HepG2 (cell line): ENCODE data around the gene FTL. TPM values are rescaled to one million over a fixed set of nuclear protein-coding genes. Genes with fewer than 3 reads are reported as not detected.

Experiments
- ATAC-seq: fragments of 200-7000 bp; cut with Tn5 transposase; 3 replicates; pipeline ENCODE4 v1.9.1; 2020; ENCODE audit warnings: mild to moderate bottlenecking, moderate library complexity
- BruUV-seq: library from RNA; stranded (reverse); fragments of 400-500 nt; replicated peaks from 2 replicates; lab custom pipeline; 2021; lab: Mats Ljungman, UMichigan
- CTCF ChIA-PET: fragments of 300-600 bp; formaldehyde crosslinking; extraction: SDS; loops from one replicate; lab custom pipeline; 2021; ENCODE audit warnings: low total read pairs, inconsistent platforms, low intra/inter-chr PET ratio; lab: Yijun Ruan, JAX
- POLR2A ChIA-PET: fragments of 350-600 bp; sonication (Branson Sonifier 250); formaldehyde crosslinking; loops from one replicate; lab custom pipeline; 2020; ENCODE audit warnings: antibody characterized with exemption, inconsistent platforms; lab: Yijun Ruan, JAX
- DNase-seq: peaks from one replicate; pipeline ENCODE4 v3.0.0-alpha.2; 2015; ENCODE audit warnings: low spot score
- FAIRE-seq: peaks from 3 replicates; lab custom pipeline; 2011; peaks lifted over from hg19 to GRCh38; lab: Jason Lieb, UNC
- H2AFZ ChIP-seq: one replicate; pipeline ENCODE4 v1.6.1; 2011; ENCODE audit warnings: low read length, inconsistent platforms
- H3K27ac ChIP-seq: fragments of 300-600 bp; 3 replicates; pipeline ENCODE4 v1.8.0; 2011; ENCODE audit warnings: mixed run types, mild to moderate bottlenecking, mixed read lengths, low read length, inconsistent platforms; ENCODE audit not compliant: insufficient read depth; ENCODE audit errors: extremely low read length
- H3K27me3 ChIP-seq, 2 experiments: fragments of 200-600 bp in 1 of 2; 2 replicates in 1 of 2; 3 replicates in 1 of 2; pipeline versions ENCODE4 v1.6.0 to v1.8.0; 2011; ENCODE audit warnings: low read length in 2 of 2, mild to moderate bottlenecking in 2 of 2, moderate library complexity in 2 of 2, inconsistent platforms in 1 of 2; ENCODE audit not compliant: insufficient read depth in 2 of 2, control insufficient read depth in 1 of 2
- H3K36me3 ChIP-seq, 2 experiments: fragments of 200-600 bp in 1 of 2; replicated peaks in 1 of 2; 2 replicates in 1 of 2; 3 replicates in 1 of 2; pipeline versions ENCODE4 v1.5.1 to v1.8.0; 2011; ENCODE audit warnings: low read length in 2 of 2, inconsistent platforms in 1 of 2; ENCODE audit not compliant: insufficient read depth in 2 of 2, control insufficient read depth in 1 of 2
- H3K4me1 ChIP-seq: 2 replicates; pipeline ENCODE4 v1.5.1; 2012; ENCODE audit warnings: low read length, inconsistent platforms; ENCODE audit not compliant: insufficient read depth
- H3K4me2 ChIP-seq: 2 replicates; pipeline ENCODE4 v1.6.0; 2011; ENCODE audit warnings: low read depth, low read length, inconsistent platforms
- H3K4me3 ChIP-seq, 3 experiments: fragments of 200-600 bp in 1 of 3; sonication (generic), shearing (Covaris generic) in 1 of 3; replicated peaks in 1 of 3; 2 replicates each; pipeline ENCODE4 v1.5.1; 2011 to 2016; ENCODE audit warnings: low read length in 3 of 3, inconsistent platforms in 2 of 3, low read depth in 2 of 3, mild to moderate bottlenecking in 2 of 3, control low read depth in 1 of 3, mixed read lengths in 1 of 3; ENCODE audit not compliant: insufficient read depth in 1 of 3
- H3K79me2 ChIP-seq: one replicate; pipeline ENCODE4 v1.6.1; 2011; ENCODE audit warnings: low read length, inconsistent platforms; ENCODE audit not compliant: insufficient read depth
- H3K9ac ChIP-seq: 2 replicates; pipeline ENCODE4 v1.6.0; 2011; ENCODE audit warnings: mild to moderate bottlenecking, low read depth, low read length, inconsistent platforms; ENCODE audit not compliant: insufficient read depth
- H3K9me3 ChIP-seq: 2 replicates; pipeline ENCODE4 v1.5.1; 2012; ENCODE audit warnings: mild to moderate bottlenecking, low read length
- H4K20me1 ChIP-seq: 2 replicates; pipeline ENCODE4 v1.6.0; 2011; ENCODE audit warnings: inconsistent platforms, mild to moderate bottlenecking, low read length, moderate library complexity; ENCODE audit not compliant: insufficient read depth
- AGO2 ChIP-seq: fragments of 200-400 bp; formaldehyde crosslinking; optimal IDR thresholded peaks from 2 replicates; pipeline ENCODE3; 2017; ENCODE audit warnings: mild to moderate bottlenecking, low read depth, low read length, moderate library complexity
- ARNT2 ChIP-seq: sonication (generic); formaldehyde crosslinking; IDR thresholded peaks from 2 replicates; pipeline ENCODE4 v1.8.0; 2022; ENCODE audit warnings: mild to moderate bottlenecking, low read depth, missing genetic modification reagents, moderate library complexity
- GLI4 ChIP-seq: sonication (generic); formaldehyde crosslinking; IDR thresholded peaks from 2 replicates; pipeline ENCODE4 v1.5.1; 2020; ENCODE audit warnings: missing genetic modification reagents, mild to moderate bottlenecking, moderate library complexity, borderline replicate concordance
- RBFOX2 ChIP-seq: fragments of 200-400 bp; formaldehyde crosslinking; IDR thresholded peaks from 2 replicates; pipeline ENCODE4 v1.6.1; 2017; ENCODE audit warnings: low read depth, mild to moderate bottlenecking, low read length
- SRSF1 ChIP-seq: fragments of 200-400 bp; formaldehyde crosslinking; optimal IDR thresholded peaks from 2 replicates; pipeline ENCODE3; 2017; ENCODE audit warnings: mild to moderate bottlenecking, low read depth, low read length, moderate library complexity
- USF2 ChIP-seq, 2 experiments: sonication (generic) in 1 of 2; formaldehyde crosslinking in 1 of 2; IDR thresholded peaks; 2 replicates each; pipeline versions ENCODE4 v1.5.1 to v1.6.1; 2011 to 2020; ENCODE audit warnings: borderline replicate concordance in 1 of 2, low read depth in 1 of 2, low read length in 1 of 2, mild to moderate bottlenecking in 1 of 2, missing genetic modification reagents in 1 of 2, moderate library complexity in 1 of 2
- ZNF143 ChIP-seq: sonication (generic); formaldehyde crosslinking; IDR thresholded peaks from 2 replicates; pipeline ENCODE4 v1.4.0; 2020; ENCODE audit warnings: missing genetic modification reagents
- ZNF3 ChIP-seq: IDR thresholded peaks from 2 replicates; pipeline ENCODE4 v1.7.0; 2017; ENCODE audit warnings: inconsistent platforms
- ZNF816 ChIP-seq: sonication (generic); formaldehyde crosslinking; IDR thresholded peaks from 2 replicates; pipeline ENCODE4 v1.8.0; 2022; ENCODE audit warnings: missing genetic modification reagents, mild to moderate bottlenecking, borderline replicate concordance
- ZSCAN31 ChIP-seq: sonication (generic); formaldehyde crosslinking; IDR thresholded peaks from 2 replicates; pipeline ENCODE4 v1.5.0; 2020; ENCODE audit warnings: low read depth, mild to moderate bottlenecking, missing genetic modification reagents
- WGBS: methylation state at CpG from one replicate; pipeline ENCODE4 v1.1.6; 2017; ENCODE audit warnings: low lambda C conversion rate; 5-methylcytosine and 5-hydroxymethylcytosine counted together
- in situ Hi-C: cut with HindIII; loops from 2 replicates; pipeline ENCODE4 v1.10.0; 2017; ENCODE audit warnings: low pct_unique_long_range_greater_than_20kb; ENCODE audit not compliant: extremely low pct_ligation_motif_present
- intact Hi-C: fragments of 100-400 bp; cut with micrococcal nuclease; formaldehyde crosslinking; loops from one replicate; pipeline ENCODE4 v1.10.0; 2022; ENCODE audit not compliant: unreplicated experiment
- polyA plus RNA-seq, 8 experiments: library from polyadenylated mRNA; depleted of rRNA in 3 of 8; stranded (reverse) in 7 of 8; unstranded in 1 of 8; fragments of >200 nt; fragmentation: Illumina TruSeq in 4 of 8; extraction: Trizol in 4 of 8; gene quantifications; 2 replicates each; pipeline versions ENCODE4 v1.2.1 to v1.2.3, GENCODE V29; 2011 to 2016; ENCODE audit warnings: low read depth in 4 of 8, missing spikeins in 1 of 8, mixed read lengths in 1 of 8; ENCODE audit not compliant: insufficient read depth in 1 of 8
- total RNA-seq, 5 experiments: library from RNA; depleted of rRNA; stranded (reverse); fragments of >200 nt; fragmentation: Illumina TruSeq; extraction: Trizol; gene quantifications; 2 replicates each; pipeline ENCODE4 v1.2.3, GENCODE V29; 2016; ENCODE audit warnings: low read depth in 1 of 5

Gene FTL
- total and polyA plus RNA-seq, 2 of the 13 experiments (the other 11 are each of a cell fraction or from before 2014, with no cell fraction given), result 2,721 to 8,800 TPM

DNA sequence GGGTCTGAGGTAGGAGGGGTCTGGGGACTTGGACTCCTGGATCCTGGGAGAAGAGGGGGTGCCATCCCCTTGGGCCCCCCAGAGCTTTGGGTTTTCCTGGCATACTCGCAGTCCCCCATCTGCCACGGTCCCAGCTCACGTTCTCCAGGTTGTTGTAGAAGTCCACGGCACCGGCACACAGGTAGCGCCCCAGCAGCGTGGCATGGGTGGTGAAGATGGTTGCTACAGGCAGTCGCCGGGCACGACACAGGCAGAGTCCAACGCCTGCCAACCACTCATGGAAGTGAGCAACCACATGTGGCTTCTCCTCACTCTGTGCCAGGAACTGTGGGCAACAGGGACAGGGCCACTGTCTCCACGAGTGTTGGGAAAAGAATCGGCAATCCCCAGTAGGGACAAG lies 20.6 kb downstream of the FTL start:
- H3K79me2 ChIP-seq, result peaks cover 6% of the 10 kb centered on the region
- H3K4me3 ChIP-seq, result no peak overlapping the region
- H3K27me3 ChIP-seq, result no peaks in the 10 kb centered on the region
- in situ Hi-C loops (no loop called here), intact Hi-C loops (no loop called here)
- DNase-seq (no peak), FAIRE-seq (no peak), ATAC-seq (no peak)
- 100% methylated on average over 5 of the region's 13 CpGs for WGBS
- no peaks in the 10 kb centered on the region for H3K9me3 ChIP-seq
- POLR2A ChIA-PET, result interaction anchor here (2.8 kb wide), 1 partner anchor 8 kb away, joined by 9 read pairs; the partner anchor contains the start of genes GYS1 and RUVBL2
- H3K27ac ChIP-seq, result no peak overlapping the region
- no TSS peak for BruUV-seq
- TF ChIP-seq RBFOX2 (peak; percentile 22; the same call in 1 of the 2 replicates), SRSF1 (no peak), ZNF816 (CRISPR knock-in tag) (no peak), AGO2 (peak; percentile 27)
- no peak overlapping the region for H2AFZ ChIP-seq
- H4K20me1 ChIP-seq, result no peaks in the 10 kb centered on the region
- no peak overlapping the region for H3K4me2 ChIP-seq
- H3K9ac ChIP-seq, result no peak overlapping the region
- H3K4me1 ChIP-seq, result peaks cover 8% of the 10 kb centered on the region
- CTCF ChIA-PET, result no interaction called here
- H3K36me3 ChIP-seq, result peaks cover 20 to 55% of the 10 kb centered on the region in 2 experiments; a peak in 4 of 5 replicates

DNA sequence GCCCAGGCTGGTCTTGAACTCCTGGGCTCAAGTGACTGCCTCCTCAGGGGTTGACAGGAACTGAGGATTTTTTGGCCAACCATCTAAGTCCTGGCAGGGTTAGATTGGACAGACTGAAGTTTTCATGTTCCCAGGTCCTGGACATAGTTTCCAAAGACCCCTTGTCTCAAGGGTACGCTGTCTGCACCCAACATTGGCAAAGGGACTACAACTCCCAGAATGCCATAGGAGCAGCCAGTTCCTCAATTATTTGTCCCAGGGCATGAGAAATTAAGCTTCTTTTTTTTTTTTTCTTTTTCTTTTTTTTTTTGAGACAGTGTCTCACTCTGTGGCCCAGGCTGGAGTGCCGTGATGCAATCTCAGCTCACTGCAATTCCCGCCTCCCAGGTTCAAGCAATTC lies 21.1 kb downstream of the FTL start:
- Histone ChIP-seq H3K79me2 (peaks cover 10% of the 10 kb centered on the region), H3K9me3 (no peaks in the 10 kb centered on the region), H3K4me2 (no peak overlapping the region), H3K9ac (no peak overlapping the region), H4K20me1 (no peaks in the 10 kb centered on the region), H3K36me3 (peaks cover 20 to 54% of the 10 kb centered on the region in 2 experiments; a peak in 4 of 5 replicates), H3K4me3 (no peak overlapping the region), H3K27me3 (no peaks in the 10 kb centered on the region), H3K4me1 (peaks cover 14% of the 10 kb centered on the region), H2AFZ (no peak overlapping the region), H3K27ac (no peak overlapping the region)
- in situ Hi-C loops (no loop called here), intact Hi-C loops (no loop called here)
- DNase-seq (no peak), ATAC-seq (no peak), FAIRE-seq (no peak)
- TF ChIP-seq ZNF143 (CRISPR knock-in tag) (peak; percentile 56), USF2 (IDR thresholded peaks at IDR 0.05; ENCODE audit: low read depth, low read length) (no peak), USF2 (CRISPR knock-in tag; IDR thresholded peaks at IDR 0.05; ENCODE audit: borderline replicate concordance) (no peak), GLI4 (no peak), ARNT2 (CRISPR knock-in tag) (no peak), ZNF3 (no peak), ZSCAN31 (CRISPR knock-in tag) (no peak)
- POLR2A ChIA-PET, result no interaction called here
- no TSS peak for BruUV-seq
- CTCF ChIA-PET, result no interaction called here
- 99% methylated on average over 3 of the region's 3 CpGs for WGBS
